IMR-90 (cell line): ENCODE data around the gene LCN12. TPM values are rescaled to one million over a fixed set of nuclear protein-coding genes. Genes with fewer than 3 reads are reported as not detected.

Experiments
- ATAC-seq: fragments of 200-7000 bp; cut with Tn5 transposase; 2 replicates; pipeline ENCODE4 v1.9.1; 2020; ENCODE audit warnings: low read depth, mild to moderate bottlenecking, moderate library complexity
- BruUV-seq: library from RNA; stranded (reverse); fragments of 400-500 nt; replicated peaks from 2 replicates; lab custom pipeline; 2021; lab: Mats Ljungman, UMichigan
- CTCF ChIA-PET: fragments of 300-600 bp; formaldehyde crosslinking; extraction: SDS; loops from one replicate; lab custom pipeline; 2021; ENCODE audit warnings: antibody characterized with exemption; lab: Yijun Ruan, JAX
- POLR2A ChIA-PET: fragments of 300-600 bp; sonication (Branson Sonifier 250); formaldehyde crosslinking; loops from one replicate; lab custom pipeline; 2022; ENCODE audit warnings: antibody characterized with exemption; ENCODE audit not compliant: unreplicated experiment; lab: Charles Lee
- DNase-seq: peaks from one replicate; pipeline ENCODE4 v3.0.0; 2013
- H2AFZ ChIP-seq: replicated peaks from 2 replicates; pipeline ENCODE3; 2013; ENCODE audit warnings: low read length, mild to moderate bottlenecking; ENCODE audit not compliant: poor library complexity
- H2AK5ac ChIP-seq: 2 replicates; pipeline ENCODE4 v1.6.1; 2013; ENCODE audit warnings: low read depth, low read length, inconsistent platforms
- H2AK9ac ChIP-seq: replicated peaks from 2 replicates; pipeline ENCODE3; 2013; ENCODE audit warnings: mild to moderate bottlenecking, low read depth, low read length, moderate library complexity; ENCODE audit not compliant: poor library complexity
- H2BK120ac ChIP-seq: 2 replicates; pipeline ENCODE4 v1.6.1; 2013; ENCODE audit warnings: low read depth, low read length, inconsistent platforms
- H2BK15ac ChIP-seq: 3 replicates; pipeline ENCODE4 v1.6.1; 2013; ENCODE audit warnings: low read depth, low read length, inconsistent platforms
- H2BK20ac ChIP-seq: 2 replicates; pipeline ENCODE4 v1.6.1; 2013; ENCODE audit warnings: low read depth, mild to moderate bottlenecking, inconsistent platforms, low read length, moderate library complexity
- H2BK5ac ChIP-seq: 2 replicates; pipeline ENCODE4 v1.6.1; 2013; ENCODE audit warnings: mild to moderate bottlenecking, low read depth, low read length, inconsistent platforms; ENCODE audit not compliant: poor library complexity, severe bottlenecking
- H3K14ac ChIP-seq: replicated peaks from 2 replicates; pipeline ENCODE4 v1.6.1; 2013; ENCODE audit warnings: low read depth, low read length, inconsistent platforms
- H3K18ac ChIP-seq: 2 replicates; pipeline ENCODE4 v1.6.1; 2013; ENCODE audit warnings: low read depth, low read length, control low read depth
- H3K23ac ChIP-seq: 2 replicates; pipeline ENCODE4 v1.6.1; 2013; ENCODE audit warnings: low read depth, low read length, inconsistent platforms
- H3K27ac ChIP-seq: 2 replicates; pipeline ENCODE4 v1.5.1; 2013; ENCODE audit warnings: mild to moderate bottlenecking, control low read depth, low read length; ENCODE audit not compliant: insufficient read depth
- H3K27me3 ChIP-seq: 2 replicates; pipeline ENCODE4 v1.6.1; 2013; ENCODE audit warnings: low read length; ENCODE audit not compliant: control insufficient read depth, insufficient read depth
- H3K36me3 ChIP-seq: 2 replicates; pipeline ENCODE4 v1.6.1; 2013; ENCODE audit warnings: low read length, mixed read lengths; ENCODE audit not compliant: control insufficient read depth, insufficient read depth
- H3K4ac ChIP-seq: 2 replicates; pipeline ENCODE4 v1.6.1; 2013; ENCODE audit warnings: low read depth, low read length, inconsistent platforms
- H3K4me1 ChIP-seq: 2 replicates; pipeline ENCODE4 v1.6.1; 2013; ENCODE audit warnings: low read length, mixed read lengths; ENCODE audit not compliant: control insufficient read depth, insufficient read depth
- H3K4me2 ChIP-seq: 2 replicates; pipeline ENCODE4 v1.6.1; 2013; ENCODE audit warnings: low read depth, mild to moderate bottlenecking, control low read depth, low read length, moderate library complexity
- H3K4me3 ChIP-seq: 2 replicates; pipeline ENCODE4 v1.5.1; 2013; ENCODE audit warnings: low read depth, mild to moderate bottlenecking, control low read depth, low read length, moderate library complexity; ENCODE audit not compliant: insufficient read depth
- H3K56ac ChIP-seq: 2 replicates; pipeline ENCODE4 v1.6.1; 2013; ENCODE audit warnings: low read length, inconsistent platforms; ENCODE audit not compliant: insufficient read depth; ENCODE audit errors: extremely low read depth
- H3K79me1 ChIP-seq, 2 experiments: 2 replicates each; pipeline ENCODE4 v1.6.1; 2013; ENCODE audit warnings: low read length in 2 of 2, inconsistent platforms in 1 of 2, low read depth in 1 of 2
- H3K9ac ChIP-seq: 2 replicates; pipeline ENCODE4 v1.6.1; 2013; ENCODE audit warnings: low read depth, low read length, control low read depth
- H3K9me1 ChIP-seq: 2 replicates; pipeline ENCODE4 v1.6.1; 2013; ENCODE audit warnings: low read length, inconsistent platforms; ENCODE audit not compliant: insufficient read depth
- H3K9me3 ChIP-seq: 2 replicates; pipeline ENCODE4 v1.6.1; 2013; ENCODE audit warnings: low read length; ENCODE audit not compliant: control insufficient read depth, insufficient read depth
- H4K20me1 ChIP-seq: 2 replicates; pipeline ENCODE4 v1.6.1; 2013; ENCODE audit warnings: low read length, inconsistent platforms; ENCODE audit not compliant: insufficient read depth
- H4K5ac ChIP-seq: 2 replicates; pipeline ENCODE4 v1.6.1; 2013; ENCODE audit warnings: mild to moderate bottlenecking, low read depth, low read length, control low read depth
- H4K8ac ChIP-seq, 2 experiments: 2 replicates each; pipeline ENCODE4 v1.6.1; 2013; ENCODE audit warnings: low read depth in 2 of 2, low read length in 2 of 2, control low read depth in 1 of 2, inconsistent platforms in 1 of 2
- H4K91ac ChIP-seq: 2 replicates; pipeline ENCODE4 v1.6.1; 2013; ENCODE audit warnings: low read depth, low read length, inconsistent platforms; ENCODE audit not compliant: insufficient read depth
- MAZ ChIP-seq: IDR thresholded peaks from 2 replicates; pipeline ENCODE4 v1.6.1; 2012; ENCODE audit warnings: low read depth, mild to moderate bottlenecking, low read length, improper control_type of control experiment, moderate library complexity, borderline replicate concordance
- RAD21 ChIP-seq: IDR thresholded peaks from 2 replicates; pipeline ENCODE4 v1.6.1; 2012; ENCODE audit warnings: low read length, improper control_type of control experiment
- SMC3 ChIP-seq: fragments of 150-350 bp; IDR thresholded peaks from 2 replicates; pipeline ENCODE4 v1.6.1; 2016; ENCODE audit warnings: low read depth, mild to moderate bottlenecking, antibody characterized with exemption, low read length, moderate library complexity
- WGBS, 2 experiments: methylation state at CpG; one replicate each; pipeline versions ENCODE4 v1.1.5 to v1.1.7; 2013; ENCODE audit warnings: missing lambda C conversion rate in 2 of 2; ENCODE audit not compliant: insufficient read length in 1 of 2; ENCODE audit errors: extremely low coverage in 2 of 2; 5-methylcytosine and 5-hydroxymethylcytosine counted together
- dilution Hi-C: fragments of 300-500 bp; cut with HindIII; formaldehyde crosslinking; loops from one replicate; pipeline ENCODE4 v1.14.3; 2018; ENCODE audit warnings: low sequenced_read_pairs; ENCODE audit not compliant: unreplicated experiment
- in situ Hi-C: fragments of 300-500 bp; cut with MboI; formaldehyde crosslinking; loops from 3 replicates; pipeline ENCODE4 v1.14.3; 2019; ENCODE audit warnings: low sequenced_read_pairs, inconsistent platforms, mixed read lengths
- intact Hi-C: fragments of 100-400 bp; cut with micrococcal nuclease; formaldehyde crosslinking; loops from 2 replicates; pipeline ENCODE4 v1.10.0; 2022
- polyA plus RNA-seq, 3 experiments: library from polyadenylated mRNA; depleted of rRNA; stranded (reverse); fragments of >200 nt; gene quantifications; 2 replicates each; pipeline ENCODE4 v1.2.3, GENCODE V29; 2012; ENCODE audit warnings: low replicate concordance in 1 of 3
- total RNA-seq: library from RNA; depleted of rRNA; stranded (reverse); fragments of >200 nt; gene quantifications from 2 replicates; pipeline ENCODE4 v1.2.3, GENCODE V29; 2012
- TF ChIP-seq, protein P1 (sequence below): conservative IDR thresholded peaks from 2 replicates; pipeline ENCODE4 v1.5.1; 2012; ENCODE audit warnings: mild to moderate bottlenecking, low read depth, low read length, improper control_type of control experiment
- TF ChIP-seq, protein P2 (sequence below): fragments of 150-350 bp; IDR thresholded peaks from 2 replicates; pipeline ENCODE4 v1.6.1; 2016; ENCODE audit warnings: low read depth, mild to moderate bottlenecking, low read length, moderate library complexity, borderline replicate concordance

Gene LCN12
- total and polyA plus RNA-seq, 2 of the 4 experiments (the other 2 are of a cell fraction) = 0.12 TPM; not detected in 1

DNA sequence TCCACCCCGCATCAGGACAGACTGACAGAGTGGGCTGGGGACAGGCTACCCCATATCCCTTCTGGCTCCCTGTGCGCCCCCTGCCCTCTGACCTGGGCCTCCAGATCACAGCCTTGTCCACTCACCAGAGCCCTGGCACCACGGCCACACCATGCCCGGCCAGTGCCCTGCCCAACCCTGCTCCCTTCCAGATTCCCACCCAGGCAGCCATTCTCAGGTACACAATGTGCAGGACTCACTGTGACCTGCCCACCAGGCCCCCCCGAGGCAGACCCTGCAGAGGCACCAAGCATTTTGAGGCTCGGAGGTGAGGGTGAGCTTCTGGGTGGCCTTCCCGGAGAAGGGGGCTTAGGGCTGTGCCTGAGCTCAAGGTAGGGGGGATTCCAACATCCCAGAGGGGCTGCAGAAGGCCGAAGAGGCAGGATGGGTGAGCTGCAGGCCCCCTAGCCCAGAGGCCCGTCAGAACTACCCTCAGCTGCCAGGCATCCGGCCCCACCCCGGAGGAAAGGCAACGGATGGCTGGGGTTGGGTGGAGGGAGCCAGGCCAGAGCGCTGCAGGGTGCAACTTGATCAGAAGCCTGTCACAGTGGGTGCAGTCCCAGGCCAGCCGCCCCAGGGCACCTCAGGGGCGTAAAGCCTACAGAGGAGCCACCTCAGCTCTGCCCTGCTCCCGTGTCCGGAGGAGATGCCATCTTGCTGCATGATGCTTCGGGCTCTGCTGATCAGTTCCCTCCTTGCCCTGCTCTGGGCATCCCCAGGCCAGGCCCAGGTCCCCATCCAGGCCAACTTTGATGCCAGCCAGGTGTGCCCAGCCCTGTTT, 30.4 kb downstream of the LCN12 start, which contains the start of gene LCNL1:
Gene LCNL1 (plus strand): TSS at position 762 of the 820 bp plus-strand sequence. CDS start 594 bp downstream, outside the sequence.
- Histone ChIP-seq H3K9me1 (no peaks in the 10 kb centered on the region), H2BK20ac (no peak within 1 kb of the TSS), H3K4me1 (peaks cover 1% of the 10 kb centered on the region; the same call in 1 of the 2 replicates), H2AFZ (no peak within 1 kb of the TSS), H2BK15ac (no peak within 1 kb of the TSS), H3K9me3 (no peaks in the 10 kb centered on the region), H3K14ac (no peak within 1 kb of the TSS), H2BK120ac (no peak within 1 kb of the TSS), H3K4ac (no peak within 1 kb of the TSS), H3K36me3 (no peaks in the 10 kb centered on the region), H3K4me2 (no peak within 1 kb of the TSS), H2AK9ac (peak within 1 kb of the TSS; percentile 37), H3K79me1 (no peaks in the 10 kb centered on the region), H4K8ac (no peak within 1 kb of the TSS), H4K20me1 (no peaks in the 10 kb centered on the region), H3K18ac (no peak within 1 kb of the TSS), H3K27me3 (peaks cover 38% of the 10 kb centered on the region), H2BK5ac (no peak within 1 kb of the TSS), H4K5ac (no peak within 1 kb of the TSS), H3K4me3 (no peak within 1 kb of the TSS), H3K27ac (no peak within 1 kb of the TSS), H3K56ac (no peak within 1 kb of the TSS), H4K91ac (no peak within 1 kb of the TSS), H3K23ac (no peak within 1 kb of the TSS), H3K9ac (no peak within 1 kb of the TSS), H2AK5ac (no peak within 1 kb of the TSS)
- TF ChIP-seq RAD21 (no peak), SMC3 (no peak), MAZ (no peak)
- TF ChIP-seq, protein P1, sequence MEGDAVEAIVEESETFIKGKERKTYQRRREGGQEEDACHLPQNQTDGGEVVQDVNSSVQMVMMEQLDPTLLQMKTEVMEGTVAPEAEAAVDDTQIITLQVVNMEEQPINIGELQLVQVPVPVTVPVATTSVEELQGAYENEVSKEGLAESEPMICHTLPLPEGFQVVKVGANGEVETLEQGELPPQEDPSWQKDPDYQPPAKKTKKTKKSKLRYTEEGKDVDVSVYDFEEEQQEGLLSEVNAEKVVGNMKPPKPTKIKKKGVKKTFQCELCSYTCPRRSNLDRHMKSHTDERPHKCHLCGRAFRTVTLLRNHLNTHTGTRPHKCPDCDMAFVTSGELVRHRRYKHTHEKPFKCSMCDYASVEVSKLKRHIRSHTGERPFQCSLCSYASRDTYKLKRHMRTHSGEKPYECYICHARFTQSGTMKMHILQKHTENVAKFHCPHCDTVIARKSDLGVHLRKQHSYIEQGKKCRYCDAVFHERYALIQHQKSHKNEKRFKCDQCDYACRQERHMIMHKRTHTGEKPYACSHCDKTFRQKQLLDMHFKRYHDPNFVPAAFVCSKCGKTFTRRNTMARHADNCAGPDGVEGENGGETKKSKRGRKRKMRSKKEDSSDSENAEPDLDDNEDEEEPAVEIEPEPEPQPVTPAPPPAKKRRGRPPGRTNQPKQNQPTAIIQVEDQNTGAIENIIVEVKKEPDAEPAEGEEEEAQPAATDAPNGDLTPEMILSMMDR = no peak
- TF ChIP-seq, protein P2, sequence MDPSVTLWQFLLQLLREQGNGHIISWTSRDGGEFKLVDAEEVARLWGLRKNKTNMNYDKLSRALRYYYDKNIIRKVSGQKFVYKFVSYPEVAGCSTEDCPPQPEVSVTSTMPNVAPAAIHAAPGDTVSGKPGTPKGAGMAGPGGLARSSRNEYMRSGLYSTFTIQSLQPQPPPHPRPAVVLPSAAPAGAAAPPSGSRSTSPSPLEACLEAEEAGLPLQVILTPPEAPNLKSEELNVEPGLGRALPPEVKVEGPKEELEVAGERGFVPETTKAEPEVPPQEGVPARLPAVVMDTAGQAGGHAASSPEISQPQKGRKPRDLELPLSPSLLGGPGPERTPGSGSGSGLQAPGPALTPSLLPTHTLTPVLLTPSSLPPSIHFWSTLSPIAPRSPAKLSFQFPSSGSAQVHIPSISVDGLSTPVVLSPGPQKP = no peak
- DNase-seq (no peak), ATAC-seq (no peak)
- WGBS, 2 experiments = 81% methylated on average over 4 of the region's 18 CpGs; no CpG with 5 or more reads in 1 of the 2 experiments
- ChIA-PET POLR2A (no interaction called here), CTCF (interaction anchor here (1.2 kb wide), 1 partner anchor 34 kb away, joined by 4 read pairs; no protein-coding TSS in a partner anchor)
- in situ Hi-C loops = no loop called here
- dilution Hi-C loops = no loop called here
- no TSS peak for BruUV-seq
- intact Hi-C loops = no loop called here
